KOPT-K1 (cell line): ENCODE results near the gene RAB20.

Experiments used
- H3K27ac ChIP-seq: fragments of 200-600 bp; sonication (generic); 2 replicates; pipeline ENCODE4 v1.5.1; 2016; ENCODE audit warnings: antibody characterized with exemption, mild to moderate bottlenecking, low read depth, low read length; ENCODE audit not compliant: poor library complexity, severe bottlenecking
- H3K36me3 ChIP-seq: fragments of 200-600 bp; sonication (generic); 2 replicates; pipeline ENCODE4 v1.5.1; 2017; ENCODE audit warnings: antibody characterized with exemption, mild to moderate bottlenecking, low read length, moderate library complexity; ENCODE audit not compliant: insufficient read depth
- H3K9me3 ChIP-seq: fragments of 200-600 bp; sonication (generic); 2 replicates; pipeline ENCODE4 v1.5.1; 2017; ENCODE audit warnings: antibody characterized with exemption, low read length, mild to moderate bottlenecking; ENCODE audit not compliant: insufficient read depth, poor library complexity, severe bottlenecking

Gene RAB20

GRCh38 chr13:110563463-110563774 is 1.9 kb upstream of the RAB20 start:
- Histone ChIP-seq H3K27ac (no peak overlapping the region), H3K9me3 (no peaks in the 10 kb centered on the region)

DNA sequence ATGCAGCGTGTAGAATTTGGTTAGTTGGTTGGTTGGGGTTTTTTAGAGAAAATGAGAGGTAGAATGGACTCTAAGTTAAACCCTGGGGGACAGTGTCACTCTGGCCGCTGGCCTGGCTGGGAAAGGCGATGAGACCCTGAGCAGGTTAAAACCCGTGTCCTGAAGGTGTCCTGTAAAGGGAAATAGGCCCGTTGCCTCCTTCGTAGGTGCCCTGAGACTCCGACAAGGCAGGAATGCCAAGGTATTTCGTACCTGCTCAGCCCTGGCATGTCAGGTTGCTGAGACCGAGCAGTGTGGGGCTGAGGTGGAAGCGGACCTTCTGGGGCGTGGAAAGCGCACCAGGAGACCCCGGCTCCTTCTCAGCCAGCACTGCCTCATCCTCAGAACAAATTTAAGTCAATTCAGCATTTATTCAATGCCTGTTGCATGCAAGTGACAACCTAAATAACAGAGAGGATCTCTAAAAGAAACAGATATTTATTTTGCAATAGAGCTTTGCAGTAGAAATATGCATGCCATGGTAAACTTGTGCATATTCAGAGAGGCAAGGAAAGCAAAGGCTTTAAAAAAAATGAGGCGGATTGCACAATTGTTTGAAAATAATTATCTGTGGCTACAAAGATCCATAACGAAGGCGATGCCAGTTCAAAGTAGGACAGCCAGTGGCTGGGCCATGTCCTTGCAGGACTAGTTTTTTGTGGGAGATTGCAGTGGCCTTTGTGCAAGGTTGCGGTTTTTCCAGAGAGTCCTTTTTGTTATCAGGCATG is 1.4 kb upstream of the RAB20 start:
- H3K9me3 ChIP-seq: no peaks in the 10 kb centered on the region

More at GRCh38 chr13:110563463-110563774, 1.9 kb upstream of the RAB20 start:
- H3K36me3 ChIP-seq: no peaks in the 10 kb centered on the region

DNA sequence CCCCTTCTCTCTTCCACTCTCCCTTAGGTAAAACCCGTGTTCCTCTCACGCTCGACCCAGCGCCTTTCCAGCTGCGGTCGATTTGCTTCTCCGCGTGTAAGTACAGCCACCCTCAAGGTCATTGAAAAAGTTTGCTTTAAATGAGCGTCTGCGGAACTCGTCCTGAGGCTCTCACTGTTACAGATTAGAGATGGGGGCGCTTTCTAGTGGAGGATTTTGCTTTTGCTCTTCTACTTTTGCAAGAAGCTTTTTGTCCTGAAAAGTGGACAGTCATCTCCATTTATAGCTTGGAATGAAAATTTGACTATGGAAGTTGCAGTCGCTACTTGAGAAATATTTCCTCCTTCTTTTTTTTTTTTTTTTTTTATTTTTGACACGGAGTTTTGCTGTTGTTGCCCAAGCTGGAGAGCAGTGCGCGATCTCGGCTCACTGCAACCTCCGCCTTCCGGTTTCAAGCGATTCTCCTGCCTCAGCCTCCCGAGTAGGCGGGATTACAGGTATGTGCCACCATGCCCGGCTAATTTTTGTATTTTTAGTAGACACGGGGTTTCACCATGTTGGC is 595 bp upstream of the RAB20 start:
- H3K27ac ChIP-seq: no peak overlapping the region
- no peaks in the 10 kb centered on the region for H3K9me3 ChIP-seq
- H3K36me3 ChIP-seq: no peaks in the 10 kb centered on the region

More for the DNA sequence above, 1.4 kb upstream of the RAB20 start:
- Histone ChIP-seq H3K27ac (no peak overlapping the region), H3K36me3 (no peaks in the 10 kb centered on the region)

- no peak overlapping the region for H3K27ac ChIP-seq
- no peaks in the 10 kb centered on the region for H3K36me3 ChIP-seq
These were observed 750 bp downstream of the RAB20 start for GRCh38 chr13:110560601-110561343.

GRCh38 chr13:110559986-110560385 is 1.5 kb downstream of the RAB20 start:
- Histone ChIP-seq H3K27ac (no peak overlapping the region), H3K36me3 (no peaks in the 10 kb centered on the region), H3K9me3 (no peaks in the 10 kb centered on the region)

More at GRCh38 chr13:110560601-110561343, 750 bp downstream of the RAB20 start:
- H3K9me3 ChIP-seq: no peaks in the 10 kb centered on the region

DNA sequence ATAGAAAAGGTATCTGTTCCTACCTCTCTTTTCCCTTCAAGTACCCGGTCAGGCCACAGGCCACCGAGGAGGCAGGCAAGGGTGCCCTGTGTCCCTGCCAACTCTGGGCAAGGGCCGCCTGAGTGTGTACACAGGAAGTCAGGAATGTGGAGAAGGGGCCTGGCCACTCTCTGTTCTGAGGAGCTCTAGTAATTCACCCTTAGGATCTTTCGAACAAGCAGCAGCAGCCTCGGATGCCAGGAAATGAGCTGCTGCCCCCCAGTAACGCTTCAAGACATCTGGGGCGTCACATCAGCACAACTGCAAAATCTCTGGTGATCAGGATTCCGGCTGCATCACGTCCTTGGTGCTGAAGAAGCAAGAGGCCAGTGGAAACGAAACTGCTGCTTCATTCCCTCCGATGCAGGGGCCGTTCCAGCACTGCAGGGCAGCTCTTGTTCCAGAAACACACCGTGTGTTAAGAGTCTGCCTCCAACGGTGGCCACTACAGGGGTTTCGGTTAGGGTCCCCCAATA is 2.0 kb downstream of the RAB20 start:
- no peak overlapping the region for H3K27ac ChIP-seq
- H3K9me3 ChIP-seq: no peaks in the 10 kb centered on the region
- H3K36me3 ChIP-seq: no peaks in the 10 kb centered on the region

DNA sequence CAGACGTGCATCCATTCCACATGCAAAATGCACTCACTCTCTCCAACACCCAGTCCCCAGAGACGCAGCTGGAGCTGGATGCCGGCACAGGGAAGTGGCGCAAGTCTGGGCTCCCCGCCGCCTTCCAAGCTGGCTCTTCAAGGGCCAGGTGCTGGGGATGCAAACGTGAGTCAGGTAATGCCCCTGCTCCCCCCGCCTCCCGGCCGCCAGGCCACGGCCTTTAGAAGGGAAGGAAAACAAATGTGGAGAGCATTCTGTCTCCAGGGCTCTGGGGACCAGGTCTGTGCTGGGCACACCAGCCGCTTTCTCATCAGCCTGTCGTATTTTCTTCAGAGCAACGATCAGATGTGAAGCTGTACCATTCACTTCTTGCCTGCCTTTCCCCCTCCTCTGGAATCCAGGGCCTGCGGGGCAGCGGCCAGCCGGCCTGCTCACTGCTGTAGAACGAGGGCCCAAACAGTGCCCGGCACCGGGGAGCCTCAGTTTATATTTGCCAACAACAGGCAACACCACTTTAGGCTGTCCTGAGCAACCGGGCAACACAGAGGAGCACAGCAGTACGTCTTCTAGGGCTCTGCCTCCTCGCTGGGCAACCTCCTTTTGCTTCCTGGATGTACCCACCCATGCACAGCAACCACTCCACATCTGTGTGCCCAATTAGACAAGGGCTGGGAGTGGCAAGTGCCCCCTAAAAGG is 3.8 kb downstream of the RAB20 start:
- H3K36me3 ChIP-seq: no peaks in the 10 kb centered on the region
- no peaks in the 10 kb centered on the region for H3K9me3 ChIP-seq
- H3K27ac ChIP-seq: no peak overlapping the region

GRCh38 chr13:110557082-110557481 is 4.4 kb downstream of the RAB20 start:
- no peak overlapping the region for H3K27ac ChIP-seq
- H3K36me3 ChIP-seq: no peaks in the 10 kb centered on the region
- no peaks in the 10 kb centered on the region for H3K9me3 ChIP-seq

- Histone ChIP-seq H3K27ac (no peak overlapping the region), H3K36me3 (no peaks in the 10 kb centered on the region), H3K9me3 (no peaks in the 10 kb centered on the region)
These were observed 5.3 kb downstream of the RAB20 start for GRCh38 chr13:110556224-110556606.

- Histone ChIP-seq H3K9me3 (no peaks in the 10 kb centered on the region), H3K27ac (no peak overlapping the region)
These were observed 5.8 kb downstream of the RAB20 start for GRCh38 chr13:110555601-110556223.

DNA sequence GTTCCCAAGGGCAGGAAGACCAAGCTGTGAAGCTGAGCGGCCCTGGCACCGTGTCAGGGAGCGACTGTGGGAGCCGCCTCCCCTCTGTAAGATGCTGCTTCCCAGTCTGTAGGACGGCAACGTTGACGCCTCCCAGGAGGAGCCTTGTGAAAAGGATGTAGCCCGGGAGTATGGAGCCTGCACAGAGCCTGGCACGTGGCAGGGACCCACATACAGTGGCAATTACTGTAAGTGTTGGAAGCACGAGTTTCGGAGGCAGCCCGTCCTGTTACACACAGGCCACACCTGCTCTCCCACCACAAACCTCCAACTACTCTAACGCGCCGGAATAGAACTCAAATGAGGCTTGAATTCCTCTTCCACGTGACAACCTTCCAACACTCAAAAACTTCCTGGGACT is 6.6 kb downstream of the RAB20 start:
- Histone ChIP-seq H3K9me3 (no peaks in the 10 kb centered on the region), H3K36me3 (no peaks in the 10 kb centered on the region), H3K27ac (no peak overlapping the region)

More at GRCh38 chr13:110555601-110556223, 5.8 kb downstream of the RAB20 start:
- no peaks in the 10 kb centered on the region for H3K36me3 ChIP-seq

GRCh38 chr13:110554227-110554836 is 7.2 kb downstream of the RAB20 start:
- Histone ChIP-seq H3K36me3 (no peaks in the 10 kb centered on the region), H3K9me3 (no peaks in the 10 kb centered on the region), H3K27ac (no peak overlapping the region)

GRCh38 chr13:110553417-110553816 is 8.1 kb downstream of the RAB20 start:
- Histone ChIP-seq H3K9me3 (no peaks in the 10 kb centered on the region), H3K36me3 (no peaks in the 10 kb centered on the region), H3K27ac (no peak overlapping the region)

DNA sequence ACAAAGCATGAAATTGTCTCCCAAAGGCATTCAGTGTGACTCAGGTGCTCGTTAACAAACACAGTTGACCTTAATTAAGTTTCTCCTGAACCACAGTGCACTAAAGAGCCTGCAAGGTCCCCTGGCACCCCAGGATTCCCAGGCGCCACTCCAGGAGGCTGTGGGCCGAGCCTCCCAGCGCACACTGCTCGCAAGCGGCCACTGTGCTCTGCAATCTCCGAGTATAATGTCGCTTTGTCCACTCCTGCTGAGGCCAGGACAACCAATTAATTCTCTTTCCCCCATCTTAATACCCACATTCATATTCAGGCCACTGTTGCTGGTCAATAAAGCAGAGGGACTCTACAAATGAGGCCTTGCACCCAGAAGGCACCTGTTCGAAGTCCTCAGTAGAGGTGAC is 8.8 kb downstream of the RAB20 start:
- Histone ChIP-seq H3K9me3 (no peaks in the 10 kb centered on the region), H3K36me3 (no peaks in the 10 kb centered on the region)

More for the DNA sequence above, 8.8 kb downstream of the RAB20 start:
- H3K27ac ChIP-seq: no peak overlapping the region
